ENCODE data around the gene MED29.

The MED29 gene

DNA sequence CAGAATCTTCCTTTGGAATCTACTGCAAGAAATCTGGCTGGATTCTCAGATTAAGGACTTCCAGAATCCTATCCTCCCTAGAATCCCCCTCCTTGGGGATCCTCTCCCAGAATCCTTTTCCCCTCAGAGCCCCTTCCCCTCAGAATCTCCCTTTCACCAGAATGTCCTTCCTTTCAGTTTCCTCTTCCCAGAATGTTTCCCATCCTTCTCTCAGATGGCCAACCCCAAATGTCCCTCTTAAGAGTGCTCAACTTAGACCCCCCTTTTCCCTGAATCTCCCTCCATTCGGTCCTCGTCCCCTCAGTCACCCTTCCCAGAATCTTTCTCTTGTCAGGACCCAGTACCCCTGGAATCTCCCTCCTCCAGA lies 45.2 kb downstream of the MED29 start:
- in situ Hi-C loops (cut with HindIII; ENCODE audit: low sequenced_read_pairs), result no loop called here
- peak overlapping the region; percentile 99 for H3K4me3 ChIP-seq (ENCODE audit: low read depth, low read length)
- DNase-seq (ENCODE audit: low read depth, low spot score), result no peak
- TF ChIP-seq, protein P1, sequence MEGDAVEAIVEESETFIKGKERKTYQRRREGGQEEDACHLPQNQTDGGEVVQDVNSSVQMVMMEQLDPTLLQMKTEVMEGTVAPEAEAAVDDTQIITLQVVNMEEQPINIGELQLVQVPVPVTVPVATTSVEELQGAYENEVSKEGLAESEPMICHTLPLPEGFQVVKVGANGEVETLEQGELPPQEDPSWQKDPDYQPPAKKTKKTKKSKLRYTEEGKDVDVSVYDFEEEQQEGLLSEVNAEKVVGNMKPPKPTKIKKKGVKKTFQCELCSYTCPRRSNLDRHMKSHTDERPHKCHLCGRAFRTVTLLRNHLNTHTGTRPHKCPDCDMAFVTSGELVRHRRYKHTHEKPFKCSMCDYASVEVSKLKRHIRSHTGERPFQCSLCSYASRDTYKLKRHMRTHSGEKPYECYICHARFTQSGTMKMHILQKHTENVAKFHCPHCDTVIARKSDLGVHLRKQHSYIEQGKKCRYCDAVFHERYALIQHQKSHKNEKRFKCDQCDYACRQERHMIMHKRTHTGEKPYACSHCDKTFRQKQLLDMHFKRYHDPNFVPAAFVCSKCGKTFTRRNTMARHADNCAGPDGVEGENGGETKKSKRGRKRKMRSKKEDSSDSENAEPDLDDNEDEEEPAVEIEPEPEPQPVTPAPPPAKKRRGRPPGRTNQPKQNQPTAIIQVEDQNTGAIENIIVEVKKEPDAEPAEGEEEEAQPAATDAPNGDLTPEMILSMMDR (IDR thresholded peaks at IDR 0.05; ENCODE audit: low read depth, low read length), result no peak

DNA sequence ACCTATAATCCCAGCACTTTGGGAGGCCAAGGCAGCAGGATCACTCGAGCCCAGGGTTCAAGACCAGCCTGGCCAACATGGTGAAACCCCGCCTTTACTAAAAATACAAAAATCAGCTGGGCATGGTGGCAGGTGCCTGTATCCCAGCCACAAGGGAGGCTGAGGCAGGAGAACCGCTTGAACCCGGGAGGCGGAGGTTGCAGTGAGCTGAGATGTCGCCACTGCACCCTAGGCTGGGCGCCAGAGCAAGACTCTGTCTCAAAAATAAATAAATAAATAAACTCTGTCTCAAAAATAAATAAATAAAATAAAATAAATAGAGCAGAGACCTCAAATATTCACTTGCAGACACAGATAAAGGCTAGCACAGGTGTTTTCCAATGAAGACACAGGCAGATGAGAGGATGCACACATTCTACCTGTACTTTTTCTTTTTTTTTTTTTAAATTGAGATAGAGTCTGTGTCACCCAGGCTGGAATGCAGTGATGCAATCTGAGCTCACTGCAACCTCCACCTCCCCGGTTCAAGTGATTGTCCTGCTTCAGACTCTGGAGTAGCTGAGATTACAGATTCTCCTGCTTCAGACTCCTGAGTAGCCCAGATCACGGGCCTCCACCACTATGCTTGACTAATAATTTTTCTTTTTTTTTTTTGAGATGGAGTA lies 47.2 kb downstream of the MED29 start:
- no peak overlapping the region for H3K4me3 ChIP-seq (ENCODE audit: low read depth, low read length)
- TF ChIP-seq, protein P1 (IDR thresholded peaks at IDR 0.05; ENCODE audit: low read depth, low read length), result no peak
- no peak for DNase-seq (ENCODE audit: low read depth, low spot score)
- in situ Hi-C loops (cut with HindIII; ENCODE audit: low sequenced_read_pairs), result no loop called here

DNA sequence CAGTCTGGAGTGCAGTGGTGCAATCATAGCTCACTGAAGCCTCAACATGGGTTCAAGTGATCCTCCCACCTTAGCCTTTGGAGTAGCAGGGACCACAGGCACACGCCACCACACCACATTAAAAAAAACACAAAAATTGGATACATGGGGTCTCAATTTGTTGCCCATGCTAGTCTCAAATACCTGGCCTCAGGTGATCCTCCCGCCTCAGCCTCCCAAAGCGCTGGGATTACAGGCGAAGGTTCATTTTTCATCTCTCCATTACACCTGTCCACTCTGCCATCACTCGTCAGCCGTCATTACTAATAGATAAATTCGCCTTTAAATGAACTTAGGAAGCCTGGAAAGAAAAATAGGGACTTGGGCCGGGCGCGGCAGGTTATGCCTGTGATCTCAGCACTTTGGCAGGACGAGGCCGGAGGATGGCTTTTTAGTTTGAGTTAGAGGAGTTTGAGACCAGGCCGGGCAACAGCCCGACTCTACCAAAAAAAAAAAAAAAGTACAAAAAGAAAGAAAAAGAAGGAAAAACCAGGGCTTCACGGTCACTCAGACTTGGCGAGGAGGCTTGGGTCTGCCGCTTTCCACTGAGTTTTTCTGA lies 53.5 kb downstream of the MED29 start:
- in situ Hi-C loops (cut with HindIII; ENCODE audit: low sequenced_read_pairs), result no loop called here

DNA sequence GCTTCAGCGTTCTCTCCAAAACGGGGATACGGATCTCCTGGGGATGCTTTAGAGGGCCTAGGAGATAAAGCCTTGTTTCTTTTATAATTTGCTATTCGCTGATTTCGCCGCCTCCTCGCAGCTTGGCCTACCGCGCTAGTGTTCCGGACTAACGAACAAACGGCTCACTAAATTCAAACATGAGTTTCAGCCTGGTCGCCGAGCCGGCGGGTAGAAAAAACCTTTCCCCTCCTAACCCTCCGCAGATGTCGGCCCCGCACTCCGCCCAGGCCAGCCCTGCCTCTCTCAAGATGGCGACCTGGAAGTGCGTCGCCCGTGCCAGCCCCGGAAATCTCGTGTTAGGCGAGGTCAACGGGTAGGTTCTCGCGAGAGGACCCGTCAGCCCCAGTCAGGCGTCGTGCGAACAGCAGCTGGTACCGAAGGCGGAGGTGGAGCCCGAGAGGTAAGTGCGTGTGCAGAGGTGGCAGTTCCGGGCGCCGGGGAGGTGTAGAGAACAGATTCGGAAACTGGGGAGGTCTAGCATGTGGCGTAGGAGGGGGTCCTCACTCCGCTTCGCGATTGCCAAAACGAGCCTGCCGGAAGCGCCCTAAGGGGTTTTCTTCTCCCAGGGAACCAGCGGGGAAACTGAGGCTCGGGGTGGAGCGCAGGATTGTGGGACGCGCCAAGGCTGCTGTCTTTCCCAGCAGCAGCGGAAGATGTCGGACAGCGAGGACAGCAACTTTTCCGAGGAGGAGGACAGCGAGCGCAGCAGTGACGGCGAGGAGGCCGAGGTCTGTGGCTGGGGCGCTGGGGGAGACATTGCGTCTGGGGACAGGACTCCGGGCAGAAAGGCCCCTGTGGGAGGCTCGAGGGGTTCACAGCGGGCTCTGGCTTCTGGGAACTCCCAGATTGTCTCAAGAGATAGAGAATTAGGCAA lies 54.3 kb downstream of the MED29 start, which contains the start of gene SUPT5H:
Gene SUPT5H, plus strand, starts transcription at position 387 of the 916 bp plus-strand sequence. Its CDS starts 309 bp downstream, at position 696.
- peak; percentile 98 for DNase-seq (ENCODE audit: low read depth, low spot score)
- in situ Hi-C loops (cut with HindIII; ENCODE audit: low sequenced_read_pairs), result no loop called here
- H3K4me3 ChIP-seq (ENCODE audit: low read depth, low read length), result peak within 1 kb of the TSS; percentile 100
- TF ChIP-seq, protein P1 (IDR thresholded peaks at IDR 0.05; ENCODE audit: low read depth, low read length), result no peak

More for the DNA sequence above, 53.5 kb downstream of the MED29 start:
- DNase-seq (ENCODE audit: low read depth, low spot score), result no peak
- TF ChIP-seq, protein P1 (IDR thresholded peaks at IDR 0.05; ENCODE audit: low read depth, low read length), result no peak
- H3K4me3 ChIP-seq (ENCODE audit: low read depth, low read length), result peak overlapping the region; percentile 100

DNA sequence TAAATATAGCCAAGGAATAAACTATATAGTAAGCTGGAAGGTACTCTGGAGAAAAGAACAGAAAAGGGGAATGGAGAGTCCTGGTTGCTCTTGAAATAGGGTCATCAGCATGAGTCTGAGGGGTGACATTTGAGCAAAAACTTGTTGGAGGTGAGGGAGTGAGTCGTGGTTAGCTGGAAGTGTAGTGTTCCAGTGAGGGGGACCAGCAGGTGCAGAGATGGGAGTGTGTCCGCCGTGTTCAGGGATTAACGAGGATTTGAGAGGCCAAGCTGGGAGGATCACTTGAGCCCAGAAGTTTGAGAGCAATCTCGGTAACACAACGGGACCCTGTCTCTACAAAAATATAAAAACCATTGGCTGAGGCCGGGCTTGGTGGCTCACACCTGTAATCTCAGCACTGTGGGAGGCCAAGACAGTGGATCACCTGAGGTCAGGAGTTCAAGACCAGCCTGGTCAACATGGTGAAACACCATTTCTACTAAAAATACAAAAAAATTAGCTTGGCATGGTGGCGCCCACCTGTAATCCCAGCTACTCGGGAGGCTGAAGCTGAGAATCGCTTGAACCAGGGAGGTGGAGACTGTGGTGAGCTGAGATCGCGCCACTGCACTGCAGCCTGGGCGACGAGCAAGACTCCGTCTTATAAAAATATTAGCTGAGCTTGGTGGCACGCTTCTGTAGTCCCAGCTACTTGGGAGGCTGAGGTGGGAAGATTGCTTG lies 55.3 kb downstream of the MED29 start:
- H3K4me3 ChIP-seq (ENCODE audit: low read depth, low read length), result peak overlapping the region; percentile 100
- in situ Hi-C loops (cut with HindIII; ENCODE audit: low sequenced_read_pairs), result no loop called here
- no peak for DNase-seq (ENCODE audit: low read depth, low spot score)
- TF ChIP-seq, protein P1 (IDR thresholded peaks at IDR 0.05; ENCODE audit: low read depth, low read length), result no peak

DNA sequence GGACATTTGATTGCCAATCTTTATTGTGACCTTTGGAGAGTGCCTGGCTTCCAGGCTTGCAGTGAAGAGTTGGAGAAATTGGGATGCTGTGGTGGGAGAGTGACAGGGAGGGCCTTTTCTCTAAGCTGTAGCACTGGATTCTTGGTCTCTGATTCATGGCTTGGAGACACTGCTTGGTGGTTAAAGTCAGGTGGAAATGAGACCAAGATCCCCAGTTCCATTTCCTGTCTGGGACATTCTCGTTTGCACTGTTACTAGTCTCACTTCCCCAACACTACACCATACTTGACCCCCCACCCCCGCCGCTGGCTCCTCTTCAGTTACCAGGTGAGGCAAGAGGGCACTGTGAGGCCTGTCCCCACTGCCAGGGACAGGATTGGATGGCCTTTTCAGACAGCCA lies 57.1 kb downstream of the MED29 start:
- TF ChIP-seq, protein P1 (IDR thresholded peaks at IDR 0.05; ENCODE audit: low read depth, low read length), result no peak
- in situ Hi-C loops (cut with HindIII; ENCODE audit: low sequenced_read_pairs), result no loop called here
- DNase-seq (ENCODE audit: low read depth, low spot score), result no peak
- no peak overlapping the region for H3K4me3 ChIP-seq (ENCODE audit: low read depth, low read length)
